Activated naive CD8-positive, alpha-beta T cell treated with anti-CD3 and anti-CD28 coated beads for 36 hours (primary cell): ENCODE results near the gene SPPL2B. TPM values are rescaled to one million over a fixed set of nuclear protein-coding genes. Genes with fewer than 3 reads are reported as not detected.
A peak's percentile ranks its signal among the peaks of the same experiment; 100 is the strongest.
"Not testable (repeated sequence)": the region's sequence is repeated elsewhere in the genome, so short reads cannot be mapped to it uniquely, and the experiment has no call there.

Source experiments
- DNase-seq: peaks from one replicate; pipeline ENCODE4 v3.0.0; 2021
- H3K27ac Mint-ChIP-seq: one replicate; pipeline ENCODE4 v1.8.0; 2022; ENCODE audit warnings: mild to moderate bottlenecking, moderate library complexity, mixed read lengths
- H3K27me3 Mint-ChIP-seq: one replicate; pipeline ENCODE4 v1.8.0; 2022; ENCODE audit warnings: mild to moderate bottlenecking, mixed read lengths
- H3K36me3 Mint-ChIP-seq: one replicate; pipeline ENCODE4 v1.8.0; 2021; ENCODE audit warnings: mild to moderate bottlenecking, mixed read lengths
- H3K4me1 Mint-ChIP-seq: one replicate; pipeline ENCODE4 v1.8.0; 2021; ENCODE audit warnings: mixed read lengths
- H3K4me3 Mint-ChIP-seq: one replicate; pipeline ENCODE4 v1.8.0; 2022; ENCODE audit warnings: mild to moderate bottlenecking, moderate library complexity, mixed read lengths
- H3K9me3 Mint-ChIP-seq: one replicate; pipeline ENCODE4 v1.8.0; 2022; ENCODE audit warnings: mixed read lengths
- total RNA-seq, 2 experiments: library from RNA; stranded (reverse); gene quantifications; one replicate each; pipeline ENCODE4 v1.2.3, GENCODE V29; 2021

SPPL2B gene
- total RNA-seq, 2 experiments from 2014 or later, result 47.1 to 53.2 TPM

DNA sequence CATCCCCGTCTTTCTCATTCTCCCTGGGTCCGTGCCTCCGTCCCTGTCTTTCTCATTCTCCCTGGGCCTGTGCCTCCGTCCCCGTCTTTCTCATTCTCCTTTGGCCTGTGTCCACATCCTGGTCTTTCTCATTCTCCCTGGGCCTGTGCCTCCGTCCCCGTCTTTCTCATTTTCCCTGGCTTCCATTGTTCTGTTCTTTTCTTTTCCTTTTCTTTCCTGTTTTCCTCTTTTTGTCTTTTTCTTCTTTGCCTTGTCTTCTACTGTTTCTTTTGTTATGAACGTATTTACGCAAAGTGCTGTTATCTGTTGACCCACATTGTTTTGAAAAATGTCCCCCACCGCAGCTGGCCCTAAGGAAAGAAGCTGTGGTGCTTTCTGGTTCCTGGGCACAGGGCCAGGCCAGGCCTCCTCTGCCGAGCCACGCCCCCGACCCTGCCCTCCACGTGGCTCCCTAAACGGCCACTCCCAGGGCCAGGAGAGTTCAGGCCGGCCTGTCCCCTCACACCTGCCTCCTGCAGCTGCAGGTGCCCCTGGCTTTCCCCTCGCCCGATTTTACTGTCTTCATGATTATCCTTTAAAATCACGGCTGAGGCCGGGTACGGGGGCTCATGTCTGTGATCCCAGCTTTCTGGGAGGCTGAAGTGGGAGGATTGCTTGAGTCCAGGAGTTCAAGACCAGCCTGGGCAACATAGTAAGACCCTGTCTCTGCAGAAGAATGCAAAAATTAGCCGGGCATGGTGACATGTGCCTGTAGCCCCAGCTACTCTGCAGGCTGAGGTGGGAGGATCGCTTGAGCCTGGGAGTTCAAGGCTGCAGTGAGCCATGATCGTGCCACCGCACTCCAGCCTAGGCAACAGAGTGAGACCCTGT, 17.5 kb downstream of the SPPL2B start:
- no peaks in the 10 kb centered on the region for H3K27me3 Mint-ChIP-seq
- no peaks in the 10 kb centered on the region for H3K4me1 Mint-ChIP-seq
- H3K4me3 Mint-ChIP-seq, result no peak overlapping the region
- H3K36me3 Mint-ChIP-seq, result peaks cover 2% of the 10 kb centered on the region
- DNase-seq, result no peak
- no peaks in the 10 kb centered on the region for H3K9me3 Mint-ChIP-seq
- H3K27ac Mint-ChIP-seq, result peak overlapping the region; percentile 19

DNA sequence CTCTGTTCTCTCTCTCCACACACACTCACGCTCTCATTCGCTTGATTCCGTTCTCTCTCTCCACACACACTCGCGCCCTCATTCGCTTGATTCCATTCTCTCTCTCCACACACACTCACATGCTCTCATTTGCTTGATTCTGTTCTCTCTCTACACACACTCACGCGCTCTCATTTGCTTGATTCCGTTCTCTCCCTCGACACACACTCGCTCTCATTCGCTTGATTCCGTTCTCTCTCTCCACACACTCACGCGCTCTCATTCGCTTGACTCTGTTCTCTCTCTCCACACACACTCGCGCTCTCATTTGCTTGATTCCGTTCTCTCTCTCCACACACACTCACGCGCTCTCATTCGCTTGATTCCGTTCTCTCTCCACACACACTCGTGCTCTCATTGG, 21.3 kb downstream of the SPPL2B start:
- not testable (repeated sequence) for H3K27ac Mint-ChIP-seq, H3K27me3 Mint-ChIP-seq, H3K4me1 Mint-ChIP-seq, DNase-seq, H3K4me3 Mint-ChIP-seq, H3K36me3 Mint-ChIP-seq, H3K9me3 Mint-ChIP-seq

GRCh38 chr19:2350656-2351055, 22.2 kb downstream of the SPPL2B start:
- no peak for DNase-seq
- H3K4me1 Mint-ChIP-seq, result no peaks in the 10 kb centered on the region
- no peak overlapping the region for H3K4me3 Mint-ChIP-seq
- H3K27me3 Mint-ChIP-seq, result no peaks in the 10 kb centered on the region
- peaks cover 2% of the 10 kb centered on the region for H3K36me3 Mint-ChIP-seq
- no peaks in the 10 kb centered on the region for H3K9me3 Mint-ChIP-seq
- H3K27ac Mint-ChIP-seq, result no peak overlapping the region

GRCh38 chr19:2351591-2351990, 23.1 kb downstream of the SPPL2B start:
- no peak overlapping the region for H3K27ac Mint-ChIP-seq
- H3K4me3 Mint-ChIP-seq, result no peak overlapping the region
- H3K27me3 Mint-ChIP-seq, result no peaks in the 10 kb centered on the region
- H3K36me3 Mint-ChIP-seq, result no peaks in the 10 kb centered on the region
- no peaks in the 10 kb centered on the region for H3K4me1 Mint-ChIP-seq
- no peaks in the 10 kb centered on the region for H3K9me3 Mint-ChIP-seq
- no peak for DNase-seq

- Mint-ChIP-seq H3K4me1 (no peaks in the 10 kb centered on the region), H3K9me3 (no peaks in the 10 kb centered on the region), H3K4me3 (no peak overlapping the region), H3K36me3 (no peaks in the 10 kb centered on the region), H3K27me3 (no peaks in the 10 kb centered on the region), H3K27ac (no peak overlapping the region)
- no peak for DNase-seq
These were observed 23.6 kb downstream of the SPPL2B start for GRCh38 chr19:2352121-2352520.

DNA sequence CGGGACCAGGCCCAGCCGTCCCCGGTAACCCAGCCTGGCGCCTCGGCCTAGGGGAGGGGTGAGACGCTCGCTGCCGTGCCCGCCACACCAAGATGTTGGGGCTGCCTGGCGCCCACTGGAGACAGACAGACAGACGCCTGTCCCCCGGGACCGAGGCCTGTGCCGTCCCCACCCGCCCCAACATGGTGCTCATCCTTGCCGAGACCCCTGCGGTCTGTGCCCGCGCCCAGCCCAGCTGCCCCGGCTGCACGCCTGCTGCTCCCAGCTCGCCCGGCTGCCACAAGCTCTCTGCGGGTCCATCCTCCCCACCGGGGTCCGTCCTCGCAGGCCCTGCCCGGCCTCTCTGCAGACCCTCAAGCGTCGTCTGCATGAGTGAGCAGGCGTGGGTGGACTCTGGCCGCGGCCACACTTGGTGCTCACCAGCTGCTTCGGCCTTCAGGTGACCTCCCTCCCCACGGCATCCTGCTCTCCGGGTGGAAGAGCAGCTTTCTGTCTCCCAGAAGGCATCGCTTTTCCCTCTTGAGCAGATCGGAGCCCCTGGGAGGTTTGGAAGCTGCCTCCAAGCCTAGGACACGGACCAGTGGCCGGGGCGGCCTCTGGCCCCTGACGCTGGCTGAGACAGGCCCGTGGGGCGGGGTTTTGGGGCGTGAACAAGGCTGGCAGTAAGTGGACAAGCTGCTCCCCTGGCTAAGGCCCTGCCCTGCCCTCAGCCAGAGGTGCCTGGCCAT, 24.8 kb downstream of the SPPL2B start:
- H3K36me3 Mint-ChIP-seq, result no peaks in the 10 kb centered on the region
- no peaks in the 10 kb centered on the region for H3K4me1 Mint-ChIP-seq
- H3K4me3 Mint-ChIP-seq, result no peak overlapping the region

GRCh38 chr19:2353887-2354592, 25.6 kb downstream of the SPPL2B start:
- H3K9me3 Mint-ChIP-seq, result no peaks in the 10 kb centered on the region
- H3K27me3 Mint-ChIP-seq, result no peaks in the 10 kb centered on the region
- no peak overlapping the region for H3K27ac Mint-ChIP-seq
- no peaks in the 10 kb centered on the region for H3K4me1 Mint-ChIP-seq
- no peak overlapping the region for H3K4me3 Mint-ChIP-seq
- H3K36me3 Mint-ChIP-seq, result no peaks in the 10 kb centered on the region
- DNase-seq, result no peak

More for the DNA sequence above, 24.8 kb downstream of the SPPL2B start:
- no peaks in the 10 kb centered on the region for H3K9me3 Mint-ChIP-seq
- no peaks in the 10 kb centered on the region for H3K27me3 Mint-ChIP-seq
- DNase-seq, result no peak
- no peak overlapping the region for H3K27ac Mint-ChIP-seq

- H3K27ac Mint-ChIP-seq, result no peak overlapping the region
- no peaks in the 10 kb centered on the region for H3K9me3 Mint-ChIP-seq
- H3K27me3 Mint-ChIP-seq, result no peaks in the 10 kb centered on the region
- no peaks in the 10 kb centered on the region for H3K4me1 Mint-ChIP-seq
- no peaks in the 10 kb centered on the region for H3K36me3 Mint-ChIP-seq
- no peak overlapping the region for H3K4me3 Mint-ChIP-seq
- DNase-seq, result no peak
These were observed 26.2 kb downstream of the SPPL2B start for GRCh38 chr19:2354670-2355069.

DNA sequence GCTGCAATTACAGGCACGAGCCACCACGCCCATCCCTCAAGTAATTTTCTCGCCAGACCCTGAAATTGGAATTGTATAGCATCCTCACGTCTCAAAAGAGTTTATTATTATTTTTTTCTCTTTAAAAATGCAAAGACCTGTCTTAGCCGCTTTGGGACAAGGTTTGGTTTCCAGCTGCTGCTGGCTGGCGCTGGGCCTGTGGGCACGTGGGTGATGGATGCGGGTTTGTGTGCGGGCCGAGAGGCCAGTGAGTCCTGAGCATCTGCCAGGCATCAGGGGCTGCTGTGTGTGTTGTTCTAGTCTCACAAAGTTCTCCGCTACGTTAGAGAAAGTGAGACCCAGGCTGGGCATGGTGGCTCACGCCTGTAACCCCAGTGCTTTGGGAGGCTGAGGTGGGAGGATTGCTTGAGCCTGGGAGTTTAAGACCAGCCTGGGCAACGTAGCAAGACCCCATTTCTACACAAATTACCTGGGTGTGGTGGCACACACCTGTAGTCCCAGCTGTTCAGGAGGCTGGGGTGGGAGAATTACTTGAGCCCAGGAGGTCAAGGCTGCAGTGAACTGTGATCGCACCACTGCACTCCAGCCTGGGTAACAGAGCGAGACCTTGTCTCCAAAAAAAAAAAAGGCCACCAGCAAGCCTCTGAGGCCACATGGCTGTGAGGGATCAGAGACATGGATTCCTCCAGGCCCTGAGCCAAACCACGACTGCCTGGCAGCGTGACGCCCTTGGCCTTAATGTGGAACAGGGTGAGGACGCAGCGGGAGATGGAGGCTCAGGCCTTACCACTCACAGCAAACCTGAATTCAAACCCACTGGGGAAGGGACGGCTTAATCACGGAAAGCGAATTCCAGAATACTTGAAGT, 26.9 kb downstream of the SPPL2B start:
- Mint-ChIP-seq H3K9me3 (no peaks in the 10 kb centered on the region), H3K27me3 (peaks cover 1% of the 10 kb centered on the region), H3K36me3 (no peaks in the 10 kb centered on the region), H3K4me1 (peaks cover under 1% of the 10 kb centered on the region), H3K4me3 (no peak overlapping the region), H3K27ac (no peak overlapping the region)
- DNase-seq, result no peak

- peaks cover 3% of the 10 kb centered on the region for H3K4me1 Mint-ChIP-seq
- H3K36me3 Mint-ChIP-seq, result no peaks in the 10 kb centered on the region
- peaks cover 6% of the 10 kb centered on the region for H3K27me3 Mint-ChIP-seq
- no peak overlapping the region for H3K27ac Mint-ChIP-seq
- H3K4me3 Mint-ChIP-seq, result no peak overlapping the region
- no peaks in the 10 kb centered on the region for H3K9me3 Mint-ChIP-seq
- no peak for DNase-seq
These were observed 27.7 kb downstream of the SPPL2B start for GRCh38 chr19:2356036-2356646.

GRCh38 chr19:2357279-2358206, 29.1 kb downstream of the SPPL2B start:
- H3K27ac Mint-ChIP-seq, result no peak overlapping the region
- H3K36me3 Mint-ChIP-seq, result no peaks in the 10 kb centered on the region
- DNase-seq, result no peak
- peaks cover 3% of the 10 kb centered on the region for H3K4me1 Mint-ChIP-seq
- H3K4me3 Mint-ChIP-seq, result no peak overlapping the region
- peaks cover 6% of the 10 kb centered on the region for H3K27me3 Mint-ChIP-seq
- no peaks in the 10 kb centered on the region for H3K9me3 Mint-ChIP-seq

- DNase-seq, result no peak
- Mint-ChIP-seq H3K4me3 (no peak overlapping the region), H3K4me1 (peaks cover 3% of the 10 kb centered on the region), H3K9me3 (no peaks in the 10 kb centered on the region), H3K27ac (no peak overlapping the region), H3K36me3 (no peaks in the 10 kb centered on the region), H3K27me3 (peaks cover 6% of the 10 kb centered on the region)
These were observed 30.2 kb downstream of the SPPL2B start for GRCh38 chr19:2358548-2359173.
